Skeletal muscle tissue (tissue), 4 donors: ENCODE measurements around the gene PTPRO. TPM values are rescaled to one million over a fixed set of nuclear protein-coding genes. Genes with fewer than 3 reads are reported as not detected.
A peak's percentile ranks its signal among the peaks of the same experiment; 100 is the strongest.

Source experiments
- H3K27ac ChIP-seq: one replicate; pipeline ENCODE4 v1.7.0; 2013; ENCODE audit warnings: mild to moderate bottlenecking, low read depth, low read length, inconsistent platforms
- H3K27me3 ChIP-seq, 3 donors: one replicate each; pipeline ENCODE4 v1.7.0; 2013; ENCODE audit warnings: low read length in 3 of 3; ENCODE audit not compliant: control insufficient read depth in 3 of 3, insufficient read depth in 3 of 3
- H3K36me3 ChIP-seq, 3 donors: one replicate each; pipeline ENCODE4 v1.7.0; 2013; ENCODE audit warnings: low read length in 3 of 3; ENCODE audit not compliant: control insufficient read depth in 3 of 3, insufficient read depth in 3 of 3
- H3K4me1 ChIP-seq, 3 donors: one replicate each; pipeline ENCODE4 v1.7.0; 2013; ENCODE audit warnings: low read length in 3 of 3, mild to moderate bottlenecking in 3 of 3; ENCODE audit not compliant: control insufficient read depth in 3 of 3, insufficient read depth in 3 of 3
- H3K4me3 ChIP-seq, 3 donors: one replicate each; pipeline ENCODE4 v1.7.0; 2013; ENCODE audit warnings: low read length in 3 of 3
- H3K9ac ChIP-seq, 3 donors: one replicate each; pipeline ENCODE4 v1.7.0; 2013; ENCODE audit warnings: low read length in 3 of 3, mild to moderate bottlenecking in 3 of 3, moderate library complexity in 2 of 3, low read depth in 1 of 3
- H3K9me3 ChIP-seq, 3 donors: one replicate each; pipeline ENCODE4 v1.7.0; 2013; ENCODE audit warnings: low read length in 3 of 3; ENCODE audit not compliant: control insufficient read depth in 3 of 3
- total RNA-seq: library from RNA; depleted of rRNA; stranded (reverse); fragments of >200 nt; gene quantifications from one replicate; pipeline ENCODE4 v1.2.3, GENCODE V29; 2014
- donor health status: Osteomylitis.

PTPRO gene
- total RNA-seq, 1 donor from 2014 or later: 2.1 TPM

- peak overlapping the region in 1 of 3 donors; percentile 65 for H3K9ac ChIP-seq
- no peak overlapping the region for H3K4me3 ChIP-seq
Observed at GRCh38 chr12:15589328-15590032, 267.2 kb downstream of the PTPRO start.

GRCh38 chr12:15590180-15590826, 268.0 kb downstream of the PTPRO start:
- H3K4me3 ChIP-seq: peak overlapping the region; percentile 55 to 64 (median 63)
- no peak overlapping the region for H3K27ac ChIP-seq

More at GRCh38 chr12:15589328-15590032, 267.2 kb downstream of the PTPRO start:
- Histone ChIP-seq H3K27me3 (no peaks in the 10 kb centered on the region), H3K27ac (no peak overlapping the region), H3K36me3 (no peaks in the 10 kb centered on the region), H3K9me3 (no peaks in the 10 kb centered on the region), H3K4me1 (peaks cover 0 to 5% (median 4%) of the 10 kb centered on the region in 3 donors)

GRCh38 chr12:15591811-15592210, 269.5 kb downstream of the PTPRO start:
- H3K9me3 ChIP-seq: no peaks in the 10 kb centered on the region
- no peak overlapping the region for H3K27ac ChIP-seq
- no peak overlapping the region for H3K9ac ChIP-seq
- H3K36me3 ChIP-seq: no peaks in the 10 kb centered on the region
- peaks cover 0 to 5% (median 4%) of the 10 kb centered on the region in 3 donors for H3K4me1 ChIP-seq
- no peak overlapping the region for H3K4me3 ChIP-seq
- H3K27me3 ChIP-seq: no peaks in the 10 kb centered on the region

More at GRCh38 chr12:15590180-15590826, 268.0 kb downstream of the PTPRO start:
- Histone ChIP-seq H3K9me3 (no peaks in the 10 kb centered on the region), H3K9ac (peak overlapping the region; percentile 55 to 65 (median 57)), H3K27me3 (no peaks in the 10 kb centered on the region), H3K36me3 (no peaks in the 10 kb centered on the region), H3K4me1 (peaks cover 0 to 5% (median 4%) of the 10 kb centered on the region in 3 donors)

GRCh38 chr12:15592934-15593333, 270.6 kb downstream of the PTPRO start:
- Histone ChIP-seq H3K9me3 (no peaks in the 10 kb centered on the region), H3K4me3 (no peak overlapping the region), H3K9ac (no peak overlapping the region), H3K4me1 (peaks cover 0 to 8% (median 4%) of the 10 kb centered on the region in 3 donors), H3K36me3 (no peaks in the 10 kb centered on the region), H3K27ac (no peak overlapping the region), H3K27me3 (no peaks in the 10 kb centered on the region)

GRCh38 chr12:15596174-15596573, 273.9 kb downstream of the PTPRO start:
- Histone ChIP-seq H3K27ac (no peak overlapping the region), H3K4me1 (peaks cover 4 to 5% (median 5%) of the 10 kb centered on the region in 3 donors), H3K9me3 (no peaks in the 10 kb centered on the region)

DNA sequence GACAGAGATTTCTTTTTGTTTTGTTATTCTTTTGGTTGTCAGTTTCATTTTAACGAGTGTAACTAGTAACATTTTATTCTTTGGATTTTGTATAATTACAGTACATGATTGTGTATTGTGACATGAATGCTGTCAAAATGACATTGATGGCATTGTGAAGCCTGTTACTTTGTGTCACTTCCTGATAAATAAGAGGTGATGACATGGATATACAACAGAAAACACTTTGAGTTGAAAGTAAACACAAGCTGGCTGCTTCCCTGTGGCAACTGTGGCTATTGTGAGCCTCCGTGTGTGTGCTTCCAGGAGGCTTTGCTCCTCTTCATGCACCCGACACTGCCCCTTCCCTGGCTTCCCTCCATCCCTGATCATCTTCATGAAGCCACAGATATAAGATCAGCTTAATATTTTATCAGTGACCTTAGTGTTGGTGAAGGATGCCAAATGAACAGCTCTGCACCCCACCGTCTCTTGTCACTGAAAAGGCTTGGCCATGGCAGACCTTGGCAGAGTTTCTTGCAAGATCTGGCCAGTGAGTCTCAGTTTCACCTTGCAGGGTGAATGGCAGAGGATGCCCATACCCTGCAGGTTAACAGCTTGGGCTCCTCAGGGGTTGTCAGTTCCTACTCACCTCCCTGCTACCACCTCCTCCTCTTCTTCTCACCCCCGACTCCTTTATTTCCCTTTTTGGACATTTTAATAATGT, 275.0 kb downstream of the PTPRO start:
- Histone ChIP-seq H3K9ac (no peak overlapping the region), H3K9me3 (no peaks in the 10 kb centered on the region), H3K36me3 (no peaks in the 10 kb centered on the region), H3K4me3 (no peak overlapping the region), H3K4me1 (peaks cover 4 to 5% (median 5%) of the 10 kb centered on the region in 3 donors), H3K27ac (no peak overlapping the region), H3K27me3 (no peaks in the 10 kb centered on the region)

More at GRCh38 chr12:15596174-15596573, 273.9 kb downstream of the PTPRO start:
- Histone ChIP-seq H3K9ac (no peak overlapping the region), H3K36me3 (no peaks in the 10 kb centered on the region), H3K27me3 (no peaks in the 10 kb centered on the region), H3K4me3 (no peak overlapping the region)

DNA sequence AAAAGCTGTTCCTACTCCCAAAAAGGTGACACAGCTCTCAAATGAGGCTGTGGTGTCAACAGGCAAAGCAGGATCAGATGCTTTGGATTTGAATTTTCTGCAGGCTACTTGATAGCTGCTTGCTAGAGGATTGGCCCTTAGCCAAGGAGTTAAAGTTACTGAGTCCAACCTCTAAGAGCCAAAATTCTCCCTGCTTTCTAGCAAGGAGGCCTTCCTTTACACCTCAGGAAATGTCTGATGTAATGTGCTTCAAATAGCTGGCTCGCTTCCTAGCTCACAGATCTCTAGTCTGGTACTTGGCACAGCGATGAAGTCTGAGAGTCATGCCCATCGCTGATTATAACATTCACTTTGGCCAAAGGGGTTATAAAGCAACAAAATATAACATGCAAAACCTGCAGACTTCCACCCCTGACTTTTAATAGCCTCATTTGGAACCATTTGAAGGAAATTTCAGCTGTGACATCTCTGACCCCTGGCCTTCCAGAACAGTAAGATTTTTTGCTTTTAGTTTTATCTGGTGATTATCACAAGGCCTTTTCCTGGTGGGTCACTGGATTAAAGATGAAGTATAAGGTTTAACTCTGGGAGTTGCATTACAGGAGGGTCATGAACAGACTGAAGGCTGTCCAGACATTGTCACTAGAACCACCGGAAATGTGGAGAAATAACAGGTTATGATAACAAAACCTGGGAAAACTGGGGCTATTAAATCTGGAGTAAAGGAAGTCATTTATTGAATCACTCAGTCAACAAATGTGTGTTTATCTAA, 277.1 kb downstream of the PTPRO start:
- Histone ChIP-seq H3K9ac (no peak overlapping the region), H3K36me3 (no peaks in the 10 kb centered on the region), H3K4me3 (no peak overlapping the region), H3K27me3 (no peaks in the 10 kb centered on the region), H3K4me1 (peaks cover 4 to 5% (median 5%) of the 10 kb centered on the region in 3 donors), H3K27ac (no peak overlapping the region), H3K9me3 (no peaks in the 10 kb centered on the region)

GRCh38 chr12:15600223-15600935, 278.1 kb downstream of the PTPRO start:
- H3K36me3 ChIP-seq: no peaks in the 10 kb centered on the region
- no peaks in the 10 kb centered on the region for H3K9me3 ChIP-seq
- no peak overlapping the region for H3K4me3 ChIP-seq
- H3K27me3 ChIP-seq: no peaks in the 10 kb centered on the region
- no peak overlapping the region for H3K9ac ChIP-seq
- no peak overlapping the region for H3K27ac ChIP-seq
- peaks cover 4 to 5% (median 5%) of the 10 kb centered on the region in 3 donors for H3K4me1 ChIP-seq

GRCh38 chr12:15601210-15601800, 279.0 kb downstream of the PTPRO start:
- Histone ChIP-seq H3K4me3 (no peak overlapping the region), H3K4me1 (peaks cover 4 to 7% (median 5%) of the 10 kb centered on the region in 3 donors), H3K36me3 (no peaks in the 10 kb centered on the region), H3K9ac (no peak overlapping the region), H3K9me3 (no peaks in the 10 kb centered on the region), H3K27ac (no peak overlapping the region), H3K27me3 (no peaks in the 10 kb centered on the region)
